SK-N-SH (cell line): ENCODE measurements around the gene CHRM5.

ENCODE experiments used
- CTCF ChIP-seq: fragments of 200-600 bp; sonication (generic); IDR thresholded peaks from 2 replicates; pipeline ENCODE4 v1.6.1; 2017; ENCODE audit warnings: antibody characterized with exemption, mild to moderate bottlenecking, moderate library complexity
- ELF1 ChIP-seq: IDR thresholded peaks from 2 replicates; pipeline ENCODE4 v1.4.0; 2012
- EZH2phosphoT487 ChIP-seq: fragments of 200-600 bp; sonication (generic); IDR thresholded peaks from 2 replicates; pipeline ENCODE4 v1.6.1; 2017; ENCODE audit warnings: low read depth, mixed run types, mild to moderate bottlenecking, antibody characterized with exemption, moderate library complexity, borderline replicate concordance
- GATA2 ChIP-seq: sonication (generic); formaldehyde crosslinking; IDR thresholded peaks from 2 replicates; pipeline ENCODE4 v1.5.0; 2020; ENCODE audit warnings: mild to moderate bottlenecking, missing genetic modification reagents
- JUND ChIP-seq: IDR thresholded peaks from 2 replicates; pipeline ENCODE4 v1.4.0; 2012
- NFIC ChIP-seq: IDR thresholded peaks from 2 replicates; pipeline ENCODE4 v1.4.0; 2012; ENCODE audit warnings: borderline replicate concordance
- PBX3 ChIP-seq: IDR thresholded peaks from 2 replicates; pipeline ENCODE4; 2012
- POLR2AphosphoS5 ChIP-seq: IDR thresholded peaks from 2 replicates; pipeline ENCODE4 v1.6.1; 2012; ENCODE audit warnings: low read depth, low read length
- RAD21 ChIP-seq: IDR thresholded peaks from 2 replicates; pipeline ENCODE4 v1.6.1; 2012; ENCODE audit warnings: mild to moderate bottlenecking, low read length
- REST ChIP-seq: IDR thresholded peaks from 2 replicates; pipeline ENCODE4 v1.6.1; 2012; ENCODE audit warnings: mild to moderate bottlenecking, low read depth, low read length, moderate library complexity
- TAF1 ChIP-seq: IDR thresholded peaks from 2 replicates; pipeline ENCODE4 v1.6.1; 2012; ENCODE audit warnings: low read depth, mild to moderate bottlenecking, low read length, moderate library complexity, borderline replicate concordance
- TF ChIP-seq, protein P1 (sequence below): fragments of 150-350 bp; IDR thresholded peaks from 2 replicates; pipeline ENCODE4 v1.6.1; 2017; ENCODE audit warnings: antibody characterized with exemption, low read length, low read depth, borderline replicate concordance
- TF ChIP-seq, protein P2 (sequence below): fragments of 150-350 bp; IDR thresholded peaks from 2 replicates; pipeline ENCODE4 v1.6.1; 2016; ENCODE audit warnings: mild to moderate bottlenecking, low read depth, low read length

DNA sequence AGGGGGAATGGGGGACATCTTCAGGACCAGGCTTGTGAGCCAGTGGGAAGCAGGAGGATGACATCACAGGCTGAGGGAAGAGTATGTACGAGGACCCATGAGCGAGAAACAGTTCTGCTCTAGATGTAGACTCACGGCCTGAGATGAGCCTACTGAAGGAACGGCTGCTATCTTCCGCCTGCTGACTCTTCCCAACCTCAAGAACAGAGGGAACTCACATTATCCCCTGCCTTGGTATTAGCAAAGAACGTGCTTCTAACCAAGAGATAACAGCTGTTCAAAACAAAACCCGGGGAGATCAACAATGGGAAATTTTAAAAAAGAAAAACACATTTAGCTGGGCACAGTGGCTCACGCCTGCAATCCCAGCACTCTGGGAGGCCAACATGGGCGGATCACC is 45.4 kb downstream of the CHRM5 start:
- TF ChIP-seq CTCF = no peak
- no peak for TF ChIP-seq ELF1
- no peak for TF ChIP-seq GATA2 (CRISPR knock-in tag)
- no peak for TF ChIP-seq REST
- TF ChIP-seq TAF1 = no peak
- TF ChIP-seq RAD21 = no peak
- TF ChIP-seq NFIC = no peak
- TF ChIP-seq, protein P1, sequence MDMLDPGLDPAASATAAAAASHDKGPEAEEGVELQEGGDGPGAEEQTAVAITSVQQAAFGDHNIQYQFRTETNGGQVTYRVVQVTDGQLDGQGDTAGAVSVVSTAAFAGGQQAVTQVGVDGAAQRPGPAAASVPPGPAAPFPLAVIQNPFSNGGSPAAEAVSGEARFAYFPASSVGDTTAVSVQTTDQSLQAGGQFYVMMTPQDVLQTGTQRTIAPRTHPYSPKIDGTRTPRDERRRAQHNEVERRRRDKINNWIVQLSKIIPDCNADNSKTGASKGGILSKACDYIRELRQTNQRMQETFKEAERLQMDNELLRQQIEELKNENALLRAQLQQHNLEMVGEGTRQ = no peak
- no peak for TF ChIP-seq EZH2phosphoT487
- no peak for TF ChIP-seq JUND
- TF ChIP-seq, protein P2, sequence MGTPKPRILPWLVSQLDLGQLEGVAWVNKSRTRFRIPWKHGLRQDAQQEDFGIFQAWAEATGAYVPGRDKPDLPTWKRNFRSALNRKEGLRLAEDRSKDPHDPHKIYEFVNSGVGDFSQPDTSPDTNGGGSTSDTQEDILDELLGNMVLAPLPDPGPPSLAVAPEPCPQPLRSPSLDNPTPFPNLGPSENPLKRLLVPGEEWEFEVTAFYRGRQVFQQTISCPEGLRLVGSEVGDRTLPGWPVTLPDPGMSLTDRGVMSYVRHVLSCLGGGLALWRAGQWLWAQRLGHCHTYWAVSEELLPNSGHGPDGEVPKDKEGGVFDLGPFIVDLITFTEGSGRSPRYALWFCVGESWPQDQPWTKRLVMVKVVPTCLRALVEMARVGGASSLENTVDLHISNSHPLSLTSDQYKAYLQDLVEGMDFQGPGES = no peak
- TF ChIP-seq POLR2AphosphoS5 = no peak
- TF ChIP-seq PBX3 = no peak
